K562 (cell line): ENCODE results near the gene DCTN5. TPM values are rescaled to one million over a fixed set of nuclear protein-coding genes. Genes with fewer than 3 reads are reported as not detected.

Source experiments
- SMC3 ChIP-seq: conservative IDR thresholded peaks from 2 replicates; pipeline ENCODE4 v1.6.1; 2011; ENCODE audit warnings: low read depth, low read length, improper control_type of control experiment; ENCODE audit not compliant: insufficient read depth
- SOX6 ChIP-seq: fragments of 450-650 bp; IDR thresholded peaks from 2 replicates; pipeline ENCODE4 v1.6.1; 2014; ENCODE audit warnings: mild to moderate bottlenecking
- ZFP91 ChIP-seq: sonication (generic); formaldehyde crosslinking; IDR thresholded peaks from 2 replicates; pipeline ENCODE4 v1.8.0; 2022; ENCODE audit warnings: mild to moderate bottlenecking, missing genetic modification reagents
- polyA plus RNA-seq, 8 experiments: library from polyadenylated mRNA; depleted of rRNA in 4 of 8; stranded (reverse) in 5 of 8; unstranded in 3 of 8; fragments of >200 nt; fragmentation: Nextera tagmentation in 2 of 8; fragmentation: Illumina TruSeq in 1 of 8; extraction: Ambion mirVana in 2 of 8; extraction: Trizol in 1 of 8; gene quantifications; 2 replicates each; pipeline versions ENCODE4 v1.2.1 to v1.2.3, GENCODE V29; 2011 to 2014; ENCODE audit warnings: inconsistent platforms in 1 of 8, missing spikeins in 1 of 8
- total RNA-seq, 7 experiments: library from RNA; depleted of rRNA in 6 of 7; stranded (reverse); fragments of >200 nt in 6 of 7; fragmentation: Illumina TruSeq in 2 of 7; extraction: Trizol in 2 of 7; gene quantifications; 2 replicates each; pipeline versions ENCODE4 v1.2.1 to v1.2.3, GENCODE V29; 2011 to 2021; ENCODE audit warnings: low replicate concordance in 1 of 7
- TF ChIP-seq, protein P1 (sequence below), 2 experiments: fragments of 450-650 bp; IDR thresholded peaks; 2 replicates each; pipeline ENCODE4 v1.6.1; 2016; ENCODE audit warnings: mild to moderate bottlenecking in 2 of 2, borderline replicate concordance in 1 of 2, low read depth in 1 of 2, moderate library complexity in 1 of 2

The DCTN5 gene
- total and polyA plus RNA-seq, 9 of the 15 experiments (the other 6 are each of a cell fraction or from before 2014, with no cell fraction given): 35.8 to 149 (median 75.9) TPM

- TF ChIP-seq ZFP91 (CRISPR knock-in tag) (no peak), SOX6 (no peak), SMC3 (no peak)
- TF ChIP-seq, protein P1, sequence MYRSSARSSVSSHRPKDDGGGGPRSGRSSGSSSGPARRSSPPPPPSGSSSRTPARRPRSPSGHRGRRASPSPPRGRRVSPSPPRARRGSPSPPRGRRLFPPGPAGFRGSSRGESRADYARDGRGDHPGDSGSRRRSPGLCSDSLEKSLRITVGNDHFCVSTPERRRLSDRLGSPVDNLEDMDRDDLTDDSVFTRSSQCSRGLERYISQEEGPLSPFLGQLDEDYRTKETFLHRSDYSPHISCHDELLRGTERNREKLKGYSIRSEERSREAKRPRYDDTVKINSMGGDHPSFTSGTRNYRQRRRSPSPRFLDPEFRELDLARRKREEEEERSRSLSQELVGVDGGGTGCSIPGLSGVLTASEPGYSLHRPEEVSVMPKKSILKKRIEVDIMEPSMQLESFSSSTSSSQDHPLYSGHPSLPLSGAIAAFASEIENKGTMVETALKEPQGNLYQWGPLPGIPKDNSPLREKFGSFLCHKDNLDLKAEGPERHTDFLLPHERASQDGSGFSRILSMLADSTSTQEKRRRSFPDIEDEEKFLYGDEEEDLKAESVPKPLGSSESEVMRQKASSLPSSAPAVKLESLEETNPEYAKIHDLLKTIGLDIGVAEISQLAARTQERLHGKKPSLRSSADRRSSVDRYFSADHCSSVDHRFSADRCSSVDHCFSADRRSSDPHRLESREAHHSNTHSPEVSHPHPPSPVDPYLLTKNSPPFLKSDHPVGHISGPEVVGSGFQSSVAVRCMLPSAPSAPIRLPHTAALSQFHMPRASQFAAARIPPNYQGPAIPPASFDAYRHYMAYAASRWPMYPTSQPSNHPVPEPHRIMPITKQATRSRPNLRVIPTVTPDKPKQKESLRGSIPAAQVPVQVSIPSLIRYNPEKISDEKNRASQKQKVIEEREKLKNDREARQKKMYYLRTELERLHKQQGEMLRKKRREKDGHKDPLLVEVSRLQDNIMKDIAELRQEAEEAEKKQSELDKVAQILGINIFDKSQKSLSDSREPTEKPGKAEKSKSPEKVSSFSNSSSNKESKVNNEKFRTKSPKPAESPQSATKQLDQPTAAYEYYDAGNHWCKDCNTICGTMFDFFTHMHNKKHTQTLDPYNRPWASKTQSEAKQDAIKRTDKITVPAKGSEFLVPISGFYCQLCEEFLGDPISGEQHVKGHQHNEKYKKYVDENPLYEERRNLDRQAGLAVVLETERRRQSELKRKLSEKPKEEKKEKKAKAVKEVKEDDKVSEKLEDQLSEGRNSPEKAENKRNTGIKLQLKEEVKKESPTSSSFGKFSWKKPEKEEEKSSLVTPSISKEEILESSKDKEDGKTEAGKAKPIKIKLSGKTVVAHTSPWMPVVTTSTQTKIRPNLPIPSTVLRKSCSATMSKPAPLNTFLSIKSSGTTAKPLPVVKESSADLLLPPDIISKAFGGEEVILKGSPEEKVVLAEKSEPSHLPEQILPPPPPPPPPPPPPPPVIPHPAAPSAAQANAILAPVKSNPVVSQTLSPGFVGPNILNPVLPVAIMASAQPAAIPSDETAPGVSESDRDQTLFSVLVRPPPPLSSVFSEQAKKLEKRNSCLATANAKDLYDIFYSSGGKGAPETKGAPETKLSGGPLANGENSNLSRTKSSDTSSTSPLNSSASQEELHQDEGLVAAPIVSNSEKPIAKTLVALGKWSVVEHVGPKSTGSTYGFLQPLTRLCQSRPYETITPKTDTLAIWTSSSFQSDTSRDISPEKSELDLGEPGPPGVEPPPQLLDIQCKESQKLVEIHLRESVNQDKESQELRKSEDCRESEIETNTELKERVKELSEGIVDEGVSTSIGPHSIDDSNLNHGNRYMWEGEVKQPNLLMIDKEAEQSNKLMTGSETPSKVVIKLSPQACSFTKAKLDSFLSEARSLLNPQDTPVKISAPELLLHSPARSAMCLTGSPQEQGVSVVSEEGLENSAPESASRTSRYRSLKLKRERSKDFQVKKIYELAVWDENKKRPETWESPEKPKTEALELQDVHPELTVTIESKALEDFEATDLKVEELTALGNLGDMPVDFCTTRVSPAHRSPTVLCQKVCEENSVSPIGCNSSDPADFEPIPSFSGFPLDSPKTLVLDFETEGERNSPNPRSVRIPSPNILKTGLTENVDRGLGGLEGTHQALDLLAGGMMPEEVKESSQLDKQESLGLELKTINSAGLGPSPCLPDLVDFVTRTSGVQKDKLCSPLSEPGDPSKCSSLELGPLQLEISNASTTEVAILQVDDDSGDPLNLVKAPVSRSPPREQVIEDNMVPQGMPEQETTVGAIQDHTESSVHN (IDR thresholded peaks at IDR 0.05; ENCODE audit: borderline replicate concordance in 1 of 2, low read depth in 1 of 2): no peak
Observed at GRCh38 chr16:23694265-23694643, 53.0 kb downstream of the DCTN5 start (continued).
